Mesenteric fat pad (tissue), 1 donor: ENCODE data around the gene UBN1. TPM values are rescaled to one million over a fixed set of nuclear protein-coding genes. Genes with fewer than 3 reads are reported as not detected.

Experiments used
- DNase-seq: peaks from one replicate; pipeline ENCODE4 v3.0.0-alpha.2; 2020; ENCODE audit warnings: low spot score
- total RNA-seq: library from RNA; stranded (reverse); fragmentation: NEBNext Ultra II Directional; extraction: Animal tissue kit (Norgen Biotek cat#: 25700); gene quantifications from one replicate; pipeline ENCODE4 v1.2.1, GENCODE V29; 2021
- donor health status: DM: yes; HTN: yes; CAD: no.

Gene UBN1
- total RNA-seq, 1 donor from 2014 or later = 54.3 TPM

DNA sequence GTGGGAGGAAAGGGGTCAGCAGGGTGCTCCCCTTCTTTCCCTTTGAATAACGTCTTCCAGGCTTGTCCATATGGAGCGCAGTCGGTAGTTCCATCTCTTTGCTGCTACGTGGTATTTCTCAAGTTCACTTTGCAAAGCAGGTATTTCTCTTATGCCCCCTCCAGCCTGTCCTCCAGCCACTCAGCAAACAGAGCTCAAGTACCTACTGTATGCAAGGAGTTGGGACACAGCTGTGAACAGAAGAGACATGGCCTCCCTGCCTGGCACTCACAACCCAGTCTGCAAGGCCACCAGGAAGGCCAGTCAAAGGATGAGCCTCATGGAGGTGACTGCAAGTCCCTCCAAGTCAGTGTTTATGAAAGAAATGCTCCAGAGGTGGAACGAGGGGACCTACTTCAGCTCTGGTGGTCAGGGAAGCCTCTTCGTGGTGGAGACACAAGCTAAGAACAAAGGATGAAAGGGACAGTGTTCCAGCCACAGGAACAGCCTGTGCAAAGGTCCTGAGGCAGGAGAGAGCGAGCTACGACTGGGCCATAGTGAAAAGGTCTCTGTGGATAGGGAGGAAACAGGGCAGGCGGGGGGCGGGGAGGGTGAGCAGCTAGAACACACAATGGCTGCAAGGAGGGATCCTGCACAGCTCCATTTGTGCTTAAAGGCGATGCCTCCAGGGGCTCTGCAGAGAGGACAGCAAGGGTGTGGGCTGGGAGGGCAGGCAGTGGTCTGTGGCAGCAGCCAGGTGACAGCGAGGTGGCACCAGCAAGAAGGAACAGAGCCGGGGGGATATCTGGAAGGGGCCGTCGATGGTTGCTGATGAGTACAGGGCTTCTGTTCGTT, 57.0 kb downstream of the UBN1 start:
- no peak for DNase-seq

DNA sequence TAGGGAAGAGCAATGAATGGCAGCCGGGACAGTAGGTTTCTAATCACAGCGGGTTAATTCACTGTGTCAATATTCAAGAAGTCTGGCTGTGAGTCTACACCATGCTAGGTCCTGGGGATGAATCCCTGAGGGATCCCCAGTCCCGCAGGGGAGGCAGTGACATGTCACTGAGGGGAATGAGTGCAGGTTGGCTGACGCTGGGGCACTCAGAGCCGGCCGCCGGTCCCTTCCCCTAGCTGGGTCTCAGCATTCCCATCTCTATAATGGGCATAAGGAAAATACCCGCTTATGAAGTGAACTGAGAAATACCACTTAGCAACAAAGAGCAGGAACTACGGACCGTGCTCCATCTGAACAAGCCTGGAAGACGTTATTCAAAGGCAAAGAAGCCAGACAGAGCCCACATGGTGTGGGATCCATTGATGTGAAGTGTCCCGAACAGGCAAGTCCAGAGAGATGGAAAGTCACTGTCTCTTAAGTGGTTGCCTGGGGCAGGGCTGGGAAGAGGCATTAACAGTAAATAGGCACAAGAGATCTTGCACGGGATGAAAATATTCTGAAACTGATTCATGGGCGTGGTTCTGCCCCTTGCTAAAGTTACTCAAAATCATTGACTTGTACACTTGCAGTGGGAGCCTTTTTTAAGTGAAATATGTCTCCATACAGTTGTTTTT, 57.8 kb downstream of the UBN1 start:
- no peak for DNase-seq

DNA sequence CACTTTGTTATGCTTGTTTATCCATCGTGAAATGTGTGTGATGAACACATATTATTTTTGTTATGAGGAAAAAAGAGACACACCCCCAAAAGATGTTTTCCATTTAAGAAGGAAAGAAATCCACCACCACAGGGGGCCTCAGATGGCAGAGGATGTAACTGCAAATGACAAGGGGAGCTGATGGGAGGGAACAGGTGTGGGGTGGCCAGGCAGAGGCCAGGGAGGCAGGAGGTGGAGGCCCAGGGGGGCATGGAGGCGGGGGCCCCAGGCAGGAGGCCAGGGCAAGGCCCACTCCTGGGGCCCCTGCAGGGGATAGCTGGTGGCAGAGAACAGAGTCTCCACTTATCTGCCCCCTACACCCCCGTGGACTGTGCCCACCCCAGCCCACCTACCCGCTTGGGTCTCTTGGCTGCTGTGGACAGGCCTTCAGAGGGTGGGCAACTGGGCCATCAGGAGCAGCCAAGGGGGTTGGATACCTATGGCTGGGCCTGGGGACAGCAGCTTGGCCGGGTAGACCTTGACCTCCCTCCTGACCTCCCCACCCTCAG, 61.6 kb downstream of the UBN1 start:
- DNase-seq = no peak

DNA sequence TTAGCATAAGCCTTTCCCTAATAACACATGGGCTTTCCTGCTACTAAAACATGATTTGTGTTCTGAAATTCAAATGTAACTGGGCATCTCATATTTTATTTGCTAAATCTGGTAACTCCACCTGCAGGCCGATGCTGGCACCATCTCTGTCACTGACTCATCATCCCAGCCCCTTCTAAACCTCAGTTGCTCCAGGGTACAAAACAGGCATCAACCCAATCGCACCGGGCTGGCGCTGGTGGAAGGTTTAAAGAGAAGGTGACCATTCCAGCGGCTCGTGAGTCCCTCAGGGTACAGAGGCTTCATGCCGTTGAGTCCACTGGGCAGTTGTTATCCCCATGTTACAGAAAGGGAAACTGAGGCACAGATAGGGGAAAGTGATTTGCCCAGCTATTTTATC, 62.5 kb downstream of the UBN1 start:
- no peak for DNase-seq

DNA sequence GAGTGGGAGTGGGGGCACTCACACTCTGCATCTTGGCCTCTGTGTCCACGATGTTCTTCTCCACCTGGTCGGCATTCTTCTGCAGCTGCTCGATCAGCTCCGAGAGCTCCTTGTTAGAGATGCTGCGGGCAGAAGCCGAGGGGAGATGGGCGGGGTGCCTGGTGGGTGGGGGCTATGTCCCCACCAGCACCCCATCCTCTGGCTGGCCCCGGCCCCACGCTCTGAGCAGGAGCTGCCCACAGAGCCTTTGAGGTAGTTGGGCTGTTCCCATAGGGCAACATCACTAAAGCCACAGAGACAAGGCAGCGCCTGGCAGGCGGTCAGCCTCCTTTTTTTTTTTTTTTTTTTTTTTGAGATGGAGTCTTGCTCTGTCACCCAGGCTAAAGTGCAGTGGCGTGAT, 63.5 kb downstream of the UBN1 start:
- DNase-seq = no peak

DNA sequence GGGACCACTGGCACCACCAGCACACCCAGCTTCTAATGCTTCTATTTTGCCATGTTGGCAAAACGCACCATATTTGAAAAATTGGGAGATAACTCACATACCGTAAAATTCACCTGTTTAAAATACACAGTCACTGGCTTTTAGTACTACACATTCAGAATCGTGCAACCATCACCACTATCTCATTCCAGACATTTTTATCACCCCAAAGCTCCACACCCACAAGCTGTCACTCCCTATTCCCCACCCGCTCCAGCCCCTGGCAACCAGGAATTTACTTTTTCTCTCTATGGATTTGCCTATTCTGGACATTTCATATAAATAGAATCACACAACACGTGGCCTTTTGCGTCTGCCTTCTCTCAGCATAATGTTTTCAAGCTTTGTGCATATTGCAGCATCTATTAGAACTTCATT, 64.7 kb downstream of the UBN1 start:
- no peak for DNase-seq

DNA sequence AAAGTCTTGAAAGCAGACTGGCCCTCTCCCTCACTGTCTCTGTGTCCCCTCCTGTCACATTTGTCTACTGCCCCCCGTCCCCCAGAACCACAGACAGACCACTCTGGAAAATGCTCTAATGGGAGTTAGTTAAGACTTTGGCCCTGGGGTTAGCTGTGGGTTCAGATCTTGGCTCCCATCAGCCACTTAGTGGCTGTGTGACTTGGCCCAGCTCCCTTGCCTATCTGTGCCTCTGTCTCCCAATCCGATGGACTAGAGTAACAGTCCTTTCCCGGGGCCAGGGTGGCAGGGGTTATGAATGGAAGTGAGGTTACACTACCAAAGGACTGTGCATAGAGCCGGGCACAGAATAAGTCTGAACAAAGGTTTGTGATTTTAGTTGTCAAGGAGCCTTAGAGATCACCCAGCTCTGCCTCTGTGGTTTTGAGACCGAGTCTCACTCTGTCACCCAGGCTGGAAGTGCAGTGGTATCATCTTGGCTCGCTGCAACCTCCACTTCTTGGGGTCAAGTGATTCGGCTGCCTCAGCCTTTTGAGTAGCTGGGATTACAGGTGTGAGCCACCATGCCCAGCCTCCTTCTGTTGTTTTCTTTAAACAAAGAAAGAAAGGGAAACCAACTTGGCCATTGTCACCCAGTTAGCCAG, 66.0 kb downstream of the UBN1 start:
- DNase-seq = no peak

DNA sequence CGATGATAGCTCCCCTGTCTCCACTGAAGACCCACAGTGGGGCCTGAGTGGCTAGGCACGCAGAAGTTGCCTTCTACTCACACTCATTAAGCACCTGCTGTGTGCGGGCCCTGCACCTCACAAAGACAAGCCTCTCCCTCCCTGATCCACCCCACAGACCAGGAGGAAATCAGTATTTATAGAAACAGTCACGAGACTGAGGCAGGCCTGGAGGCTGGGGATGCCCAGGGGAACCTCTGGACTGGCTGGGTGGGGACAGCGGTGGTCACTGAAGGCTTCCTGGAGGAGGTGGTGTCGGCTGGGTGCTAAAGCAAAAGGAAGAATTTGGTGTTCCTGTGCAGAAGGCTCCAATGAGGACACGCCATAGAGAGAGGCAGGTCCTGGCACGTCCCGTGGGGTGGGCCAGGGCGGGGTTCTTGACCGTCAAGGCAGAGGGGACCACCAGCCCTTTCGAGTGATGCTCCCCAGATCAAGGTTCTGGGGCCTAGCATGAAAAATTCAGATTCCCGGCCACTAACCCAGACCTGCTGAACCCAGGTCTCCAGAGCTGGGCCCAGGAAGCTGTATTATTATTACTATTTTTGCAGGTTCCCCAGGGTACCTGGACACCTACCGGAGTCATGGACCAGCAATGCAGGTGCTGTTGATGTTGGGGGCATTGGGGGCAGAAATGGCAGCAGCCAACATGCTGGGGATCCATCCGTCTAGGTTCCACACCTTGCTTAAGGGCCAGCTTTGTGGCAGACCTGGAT, 66.7 kb downstream of the UBN1 start:
- no peak for DNase-seq

DNA sequence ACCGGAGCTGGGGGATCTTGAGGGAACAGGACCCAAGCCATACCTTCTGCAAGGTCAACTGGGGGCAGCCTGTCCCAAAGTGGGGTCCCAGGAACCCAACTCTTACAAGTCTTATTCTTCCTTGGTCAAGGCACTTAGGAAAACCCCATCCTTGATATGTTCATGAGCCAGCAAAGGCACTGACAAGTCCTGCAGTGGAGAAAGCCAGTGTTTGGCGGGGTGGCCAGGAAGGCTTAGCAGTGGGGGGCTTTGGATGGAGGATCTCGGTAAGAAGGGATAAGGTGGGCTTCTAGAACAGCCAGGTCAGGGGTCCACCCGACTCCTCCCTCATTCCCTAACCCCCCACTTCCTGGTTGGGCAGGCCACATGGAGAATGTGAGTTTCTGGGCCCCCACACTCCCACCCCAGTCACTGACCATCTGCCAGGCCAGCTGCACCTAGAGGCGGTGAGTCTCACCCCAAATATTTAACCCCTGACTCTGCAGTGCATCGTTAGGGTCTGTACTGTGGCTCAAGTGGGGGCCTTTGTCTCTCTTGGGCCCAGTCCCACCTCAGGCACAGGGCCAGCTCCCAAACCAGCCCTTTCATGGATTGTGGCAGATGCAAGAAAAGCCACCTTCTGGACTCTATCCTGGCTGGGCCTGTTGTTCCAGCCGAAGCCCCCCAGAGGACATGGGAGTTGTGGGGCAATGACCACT, 67.4 kb downstream of the UBN1 start:
- no peak for DNase-seq

DNA sequence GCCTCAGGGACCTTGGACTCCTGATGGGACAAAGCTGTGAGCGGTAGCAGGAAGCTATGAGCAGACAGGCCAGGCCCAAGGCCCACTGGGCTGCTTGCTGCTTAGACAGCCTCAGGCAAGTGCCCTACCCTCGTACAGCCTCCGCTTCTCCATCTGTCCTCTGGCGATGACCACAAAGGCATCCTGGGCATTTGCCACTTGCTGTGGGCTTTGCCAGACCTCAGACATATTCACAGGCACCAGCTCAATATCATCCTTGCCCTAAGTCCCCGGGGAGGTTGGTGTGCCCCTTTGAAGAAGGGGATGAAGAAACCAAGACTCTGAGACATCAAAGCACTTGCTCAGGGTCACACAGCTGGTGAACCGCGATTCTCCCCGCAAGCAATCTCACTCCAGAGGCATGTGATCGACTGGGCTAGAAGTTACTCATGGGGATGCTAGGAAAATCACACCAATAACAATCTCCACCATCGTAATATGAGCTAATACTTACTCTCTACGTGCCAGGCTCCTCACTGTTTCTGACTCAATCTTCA, 68.0 kb downstream of the UBN1 start:
- no peak for DNase-seq

DNA sequence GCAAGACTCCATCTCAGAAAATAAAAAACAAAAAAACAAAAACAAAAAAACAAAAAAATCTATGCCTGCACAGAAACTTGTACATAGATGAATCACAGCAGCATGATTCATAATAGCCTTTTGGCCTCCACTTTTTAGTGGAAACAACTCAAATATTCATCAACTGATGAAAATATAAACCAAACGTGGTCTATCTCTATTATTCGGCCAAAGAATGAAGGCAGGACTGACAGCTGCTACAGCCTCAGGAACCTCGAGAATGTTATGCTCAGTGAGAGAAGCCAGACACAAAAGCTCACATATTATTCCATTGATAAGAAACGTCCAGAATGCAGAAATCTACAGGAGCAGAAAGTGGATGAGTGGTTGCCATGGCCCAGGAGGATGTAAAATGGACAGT, 69.8 kb downstream of the UBN1 start:
- no peak for DNase-seq

DNA sequence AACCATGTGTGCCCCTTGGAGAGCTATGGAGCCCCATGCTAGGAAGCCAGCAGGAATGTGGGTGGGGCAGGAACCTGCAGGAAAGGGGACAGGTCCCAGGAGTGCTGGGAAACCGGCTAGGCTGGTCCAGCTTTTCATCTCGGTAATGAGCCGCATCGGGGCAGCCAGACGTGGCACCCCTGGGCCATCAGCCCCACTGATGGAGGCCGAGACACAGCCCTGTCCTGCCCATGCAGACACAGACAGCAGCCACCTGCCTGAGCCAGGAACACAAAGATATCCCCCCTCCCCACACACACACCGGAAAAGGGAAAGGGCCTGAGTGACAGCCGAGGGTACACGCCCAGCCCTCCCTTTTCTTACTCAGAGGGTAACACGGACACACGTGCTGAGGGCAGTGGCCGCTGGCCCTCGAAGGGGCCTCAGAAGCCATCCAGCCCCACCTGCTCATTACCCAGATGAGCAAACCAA, 71.5 kb downstream of the UBN1 start:
- no peak for DNase-seq

DNA sequence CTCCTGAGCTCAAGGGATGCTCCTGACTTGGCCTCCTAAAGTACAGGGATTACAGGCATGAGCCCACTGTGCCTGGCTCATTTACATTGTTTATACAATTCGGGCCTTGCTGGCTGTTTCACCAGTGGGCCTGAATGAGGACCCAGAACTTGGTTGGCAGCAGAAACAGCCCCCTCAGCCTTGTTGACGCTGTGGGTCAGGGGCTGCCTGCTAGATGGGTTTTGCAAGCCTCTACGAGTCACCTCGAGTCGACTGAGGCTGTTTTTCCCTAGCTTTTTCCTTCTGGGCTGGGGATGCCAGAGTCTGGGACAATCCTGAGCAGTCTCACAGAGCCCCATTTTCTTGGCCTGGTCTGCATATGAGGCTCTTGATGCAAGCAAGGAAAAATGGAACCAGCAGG, 73.5 kb downstream of the UBN1 start:
- DNase-seq = no peak

DNA sequence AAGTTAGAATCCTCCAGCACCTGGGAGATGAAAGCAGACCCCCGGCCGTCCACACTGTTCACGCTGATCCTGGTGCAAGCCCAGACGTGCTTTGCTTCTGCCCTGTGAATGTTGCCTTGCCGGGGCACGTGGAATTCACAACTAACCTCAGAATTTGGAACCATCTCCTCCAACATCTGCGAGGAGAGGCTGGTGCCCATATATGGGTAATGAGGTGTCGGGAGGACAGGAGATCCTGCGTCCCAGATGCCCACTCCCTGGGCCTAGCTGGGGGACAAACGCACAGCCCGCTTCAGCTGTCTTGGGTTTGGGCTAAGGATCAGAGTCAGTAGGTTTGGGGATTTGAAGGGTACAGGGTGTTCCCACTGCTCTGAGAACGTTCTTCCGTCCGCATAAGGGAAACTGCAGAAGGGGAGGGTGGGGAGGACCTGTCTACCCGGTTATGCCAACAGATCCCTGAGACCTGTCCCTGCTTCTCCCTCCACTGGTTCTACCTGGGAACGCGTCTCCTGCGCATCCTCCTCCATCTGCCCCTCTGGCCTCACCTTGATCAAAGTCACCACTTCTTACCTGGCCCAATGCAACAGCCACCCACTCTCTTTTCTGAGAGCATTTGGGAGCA, 75.6 kb downstream of the UBN1 start:
- no peak for DNase-seq

DNA sequence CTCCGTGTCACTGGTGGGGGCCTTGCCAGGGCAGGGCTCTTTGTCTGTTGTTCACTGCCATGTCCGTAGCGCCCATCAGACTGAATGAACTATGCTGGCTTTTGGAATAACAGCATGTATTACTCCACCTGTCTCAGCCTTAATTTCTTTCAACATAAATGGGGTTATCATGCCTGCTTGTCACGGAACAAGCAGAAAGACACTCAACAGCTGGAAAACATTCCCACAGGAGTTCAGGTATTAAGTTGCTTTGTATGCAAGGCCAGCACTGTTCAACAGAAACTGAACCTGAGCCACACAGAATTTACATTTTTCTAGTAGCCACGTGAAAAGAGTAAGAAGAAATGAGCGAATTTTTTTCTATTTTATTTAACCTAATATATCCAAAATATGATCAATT, 76.6 kb downstream of the UBN1 start:
- no peak for DNase-seq

DNA sequence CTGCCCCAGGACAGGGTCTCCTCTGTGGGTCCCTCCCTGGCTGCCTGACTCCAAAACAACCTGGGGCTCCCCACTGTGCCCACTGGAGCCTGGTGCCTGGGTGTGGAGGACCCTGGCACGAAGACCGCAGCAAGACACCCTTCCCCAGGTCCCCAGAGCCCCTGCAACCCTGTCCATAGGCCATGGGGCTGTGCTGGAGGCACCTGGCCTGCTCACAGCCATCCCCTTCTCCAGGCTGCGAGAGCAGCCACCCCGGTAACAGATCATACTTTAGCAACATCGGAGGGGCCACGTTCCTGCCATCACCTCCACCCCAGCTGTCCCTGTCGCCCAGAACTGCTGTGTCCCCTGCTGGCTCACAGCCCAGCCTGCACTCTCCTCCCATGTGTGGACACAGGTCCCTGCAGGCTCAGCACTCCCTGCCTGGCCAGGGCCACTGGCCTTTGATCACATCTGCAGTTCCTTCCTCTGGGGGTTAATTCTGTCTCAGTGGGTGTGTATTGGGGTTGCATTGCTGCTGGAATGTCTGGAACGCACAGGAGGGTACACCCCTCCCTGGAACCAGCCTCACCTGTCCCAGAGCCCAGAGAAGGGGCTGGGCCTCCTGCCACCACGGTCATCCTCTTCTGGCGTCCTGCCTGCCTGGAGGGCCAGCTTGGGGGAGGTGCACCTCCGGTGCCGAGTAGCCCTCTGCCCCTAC, 77.5 kb downstream of the UBN1 start:
- DNase-seq = no peak

DNA sequence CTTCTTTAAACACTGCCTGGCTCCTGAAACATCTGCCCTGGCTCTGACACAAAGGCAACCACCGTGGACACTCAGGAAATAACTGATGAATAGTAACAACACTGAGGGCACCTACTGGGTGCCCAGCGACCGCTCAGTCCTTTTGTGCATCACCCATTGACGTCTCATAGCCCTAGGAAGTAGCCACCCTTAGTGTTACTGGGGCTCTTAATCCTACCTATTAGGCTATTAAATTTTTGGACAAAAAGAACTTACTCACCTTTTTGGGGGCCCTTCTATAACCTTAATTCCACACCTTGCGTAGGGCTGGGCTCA, 78.0 kb downstream of the UBN1 start:
- no peak for DNase-seq

DNA sequence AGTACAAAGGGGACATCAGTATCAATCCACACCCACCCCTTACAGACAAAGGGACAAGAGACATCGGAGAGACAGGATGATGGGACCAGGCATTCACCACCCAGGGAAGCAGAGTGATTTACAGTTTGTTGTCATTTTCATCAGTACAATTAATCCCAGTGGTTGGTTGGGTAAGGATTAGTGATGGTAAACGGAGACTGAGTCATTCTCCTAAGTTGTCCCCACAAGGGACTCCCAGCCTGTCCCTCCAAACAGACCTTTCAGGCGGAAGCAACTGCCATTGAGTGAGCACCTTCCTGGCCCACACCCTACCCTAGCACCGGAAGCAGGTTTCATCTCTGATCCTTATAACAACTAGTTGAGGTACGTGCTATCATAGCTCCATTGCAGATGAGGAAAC, 78.5 kb downstream of the UBN1 start:
- DNase-seq = no peak

DNA sequence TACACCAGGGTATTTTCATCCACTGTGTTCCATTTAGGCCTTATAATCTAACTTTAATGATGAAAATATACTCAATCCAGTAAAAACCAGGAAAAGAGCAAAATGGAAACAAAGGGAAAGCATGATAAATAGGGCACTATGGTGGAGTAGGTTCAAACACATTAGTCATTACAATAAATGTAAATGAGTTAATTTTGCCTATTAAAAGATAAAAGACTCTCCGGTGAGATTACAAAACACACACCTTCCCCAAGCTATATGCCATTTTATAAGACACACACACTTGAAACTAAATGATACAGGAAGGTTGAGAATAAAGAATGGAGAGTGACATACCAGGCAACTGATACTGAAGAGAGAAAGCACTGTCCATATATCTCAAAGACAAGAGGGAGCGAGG, 79.6 kb downstream of the UBN1 start:
- DNase-seq = no peak
